NCI-H82 treated with DMSO at 0.1 percent for 48 hours (cell line): Measurements from ENCODE around the gene CDK15.

Source experiments
- DNase-seq: peaks from one replicate; lab custom pipeline; 2025; ENCODE audit not compliant: unreplicated experiment; lab: John Stamatoyannopoulos, UW

Gene CDK15

DNA sequence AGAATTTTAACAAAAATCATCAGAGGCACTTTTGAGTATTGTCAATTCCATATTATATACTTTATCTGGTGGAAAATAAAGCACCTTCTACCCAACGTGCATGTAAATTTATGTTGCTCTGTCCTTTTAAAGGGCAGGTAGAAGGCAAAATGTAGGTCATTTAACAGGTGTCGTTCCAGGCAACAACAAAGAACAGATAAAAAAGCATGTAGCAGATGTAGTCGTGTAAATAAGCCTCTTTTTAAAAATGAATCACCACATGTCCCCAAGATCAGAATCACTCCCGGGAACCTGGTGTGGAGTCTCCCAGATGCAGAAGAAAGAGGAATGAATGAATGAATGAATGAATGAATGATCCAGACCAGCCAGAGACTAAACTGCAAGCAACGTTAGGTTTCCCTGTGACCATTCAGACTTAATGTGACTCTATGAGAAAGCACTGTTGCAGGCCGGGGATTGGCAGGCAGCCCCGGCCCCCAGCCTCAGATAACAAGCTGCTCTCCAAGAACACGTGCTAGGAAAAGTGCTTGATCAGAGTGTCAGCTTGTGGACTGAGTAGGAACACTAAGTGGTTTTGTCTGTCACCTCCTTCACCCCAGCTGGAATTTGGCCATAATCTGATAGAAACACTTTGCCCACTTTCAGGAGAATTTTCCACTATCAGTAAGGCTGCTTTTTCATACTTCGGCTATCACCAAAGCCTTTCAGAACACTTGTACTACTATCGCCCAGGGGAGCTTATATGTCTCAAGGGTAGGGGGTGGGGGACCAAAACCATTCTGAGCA is 100.6 kb downstream of the CDK15 start:
- no peak for DNase-seq

- no peak for DNase-seq
These were observed 101.2 kb downstream of the CDK15 start for GRCh38 chr2:201907563-201907881.

DNA sequence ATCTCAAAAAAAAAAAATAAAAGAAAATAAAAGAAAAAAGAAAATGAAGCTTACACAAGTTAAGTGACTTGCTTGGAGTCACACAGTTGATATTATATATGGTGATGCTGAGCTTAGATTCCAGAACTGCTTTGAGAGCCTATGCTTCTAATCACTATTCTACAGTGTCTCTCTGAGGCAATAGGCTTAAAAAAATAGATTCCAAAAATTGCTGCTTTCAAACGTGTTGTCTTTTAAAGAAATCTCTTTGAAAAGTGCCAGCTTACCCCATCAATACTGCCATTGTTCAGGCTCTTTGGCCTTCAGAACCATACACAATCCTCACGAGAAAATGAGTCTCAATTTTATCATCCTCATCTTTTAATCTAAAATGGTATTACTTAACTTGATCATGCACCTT is 102.6 kb downstream of the CDK15 start:
- DNase-seq = no peak

- DNase-seq = no peak
These were observed 103.0 kb downstream of the CDK15 start for GRCh38 chr2:201909348-201909747.

GRCh38 chr2:201909961-201910361 is 103.6 kb downstream of the CDK15 start:
- no peak for DNase-seq

GRCh38 chr2:201911372-201911771 is 105.0 kb downstream of the CDK15 start:
- DNase-seq = no peak

DNA sequence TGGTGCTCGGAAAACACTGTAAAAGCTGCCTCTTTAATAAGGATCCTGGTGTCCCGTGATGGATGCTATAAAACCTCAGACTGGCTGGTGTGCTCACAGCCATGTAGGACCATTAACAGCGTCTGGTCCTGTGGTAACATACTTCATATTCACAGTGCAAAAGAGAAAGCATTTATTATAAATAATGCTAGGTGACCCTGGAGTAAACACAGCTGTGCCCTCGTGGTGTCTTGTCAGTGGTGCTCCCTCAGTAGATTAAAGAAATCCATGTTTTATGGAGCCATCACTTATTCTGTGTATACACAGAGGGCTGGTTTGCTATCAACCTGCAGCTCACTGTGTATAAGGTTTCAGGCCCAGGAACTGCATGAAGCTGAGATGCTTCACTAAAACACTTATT is 106.9 kb downstream of the CDK15 start:
- DNase-seq = no peak

DNA sequence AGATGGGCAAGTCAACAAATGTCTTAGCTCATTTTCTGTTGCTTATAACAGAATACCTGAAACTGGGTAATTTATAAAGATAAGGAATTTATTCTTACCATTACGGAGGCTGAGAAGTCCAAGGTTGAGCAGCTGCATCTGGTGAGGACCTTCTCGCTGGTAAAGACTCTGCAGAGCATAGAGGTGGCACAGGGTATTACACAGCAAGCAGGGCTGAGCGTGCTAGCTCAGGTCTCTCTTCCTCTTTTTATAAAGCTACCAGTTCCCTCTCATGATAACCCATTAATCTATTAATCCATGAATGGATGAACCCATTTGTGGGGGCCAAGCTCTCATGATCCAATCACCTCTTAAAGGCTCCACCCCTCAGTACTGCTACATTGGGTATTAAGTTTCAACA is 109.1 kb downstream of the CDK15 start:
- DNase-seq = no peak

GRCh38 chr2:201916565-201916964 is 110.2 kb downstream of the CDK15 start:
- no peak for DNase-seq

- no peak for DNase-seq
These were observed 112.4 kb downstream of the CDK15 start for GRCh38 chr2:201918616-201919307.

DNA sequence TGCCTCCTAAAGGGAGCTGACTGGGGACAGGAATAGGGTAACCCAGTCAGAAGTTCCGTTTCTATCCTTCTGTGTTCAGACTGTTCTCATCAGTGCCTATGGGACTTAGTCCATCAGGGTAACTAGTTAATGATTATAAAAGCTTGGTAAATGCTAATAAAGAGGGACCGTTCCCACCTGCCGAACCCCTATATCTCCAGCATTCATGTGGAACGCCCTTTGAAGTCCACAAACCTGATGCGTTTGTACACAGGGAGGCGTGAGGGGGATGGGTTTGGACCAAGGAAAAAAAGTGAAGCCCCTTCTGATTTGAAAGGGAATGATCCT is 112.9 kb downstream of the CDK15 start:
- DNase-seq = no peak

- DNase-seq = no peak
These were observed 117.3 kb downstream of the CDK15 start for GRCh38 chr2:201923436-201924328.

DNA sequence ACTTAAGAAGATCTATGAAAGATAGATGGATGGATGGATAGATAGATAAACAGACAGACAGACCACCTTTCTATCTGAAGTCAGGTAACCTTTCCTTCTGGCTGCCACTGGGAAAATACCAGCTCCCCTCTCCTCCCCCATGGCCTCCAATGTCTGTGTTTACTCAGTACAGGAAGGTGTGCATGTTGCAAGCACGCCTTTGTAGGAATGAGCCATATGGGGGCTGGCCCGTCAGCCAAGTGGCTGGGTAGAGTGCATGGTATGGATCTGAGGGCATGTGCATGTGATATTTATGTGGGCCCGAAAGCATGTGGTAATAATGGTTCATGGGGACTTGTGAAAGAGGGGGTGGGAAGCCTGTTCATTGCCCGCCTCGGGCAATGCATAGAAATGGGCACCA is 118.1 kb downstream of the CDK15 start:
- no peak for DNase-seq

DNA sequence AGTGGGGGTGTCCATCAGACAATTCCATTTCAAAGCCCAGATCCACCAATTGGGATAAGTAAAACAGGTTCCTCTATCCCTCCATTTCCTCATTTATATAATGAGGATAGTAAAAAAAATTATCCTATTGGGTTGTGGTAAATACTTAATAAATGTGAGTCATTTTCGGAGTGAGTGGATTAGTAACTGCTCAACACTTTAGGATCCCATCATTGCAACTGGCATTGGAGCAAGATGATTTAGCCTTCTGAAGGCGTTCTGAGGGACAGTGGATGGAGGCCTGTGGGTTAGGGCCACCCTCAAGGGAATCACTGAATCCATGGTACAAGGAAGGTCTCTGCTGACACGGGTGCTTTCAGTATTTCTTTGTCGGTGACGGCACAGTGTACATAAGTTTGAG is 118.7 kb downstream of the CDK15 start:
- DNase-seq = no peak

- no peak for DNase-seq
These were observed 119.7 kb downstream of the CDK15 start for GRCh38 chr2:201926067-201926466.

GRCh38 chr2:201928363-201928762 is 122.0 kb downstream of the CDK15 start:
- no peak for DNase-seq

DNA sequence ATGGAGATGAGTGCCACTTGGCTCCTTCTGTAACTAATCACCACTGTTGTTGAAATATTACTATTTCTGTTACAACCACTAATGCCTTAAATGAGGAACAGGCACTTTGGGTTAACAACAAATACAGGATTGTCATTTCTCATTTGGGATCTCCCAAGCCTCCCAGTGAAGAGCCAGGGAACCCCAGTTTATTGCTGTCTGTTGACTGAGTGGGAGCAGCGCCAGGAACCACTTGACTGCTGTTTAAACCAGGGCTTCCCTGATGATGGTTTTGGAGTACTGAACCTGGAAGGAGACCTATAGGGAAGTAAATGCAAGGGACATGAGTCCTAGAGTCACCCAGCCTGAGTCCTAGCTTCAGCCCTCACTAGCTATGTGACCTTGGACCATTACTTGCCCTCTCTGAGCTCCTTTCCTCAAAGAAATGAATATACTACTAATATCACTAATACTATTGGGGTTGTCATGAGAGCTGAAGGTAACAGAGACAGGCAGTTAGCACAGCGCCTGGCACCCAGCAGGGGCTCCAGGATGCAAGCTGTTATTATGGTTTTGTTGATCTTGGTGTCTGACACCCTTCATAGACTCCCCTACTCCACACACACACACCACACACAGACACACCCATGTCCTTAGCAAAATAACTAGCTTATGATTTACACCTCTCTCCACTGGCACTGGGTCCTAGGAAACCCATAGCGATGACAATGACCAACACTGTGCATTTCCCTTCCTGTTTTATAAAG is 123.1 kb downstream of the CDK15 start:
- no peak for DNase-seq

DNA sequence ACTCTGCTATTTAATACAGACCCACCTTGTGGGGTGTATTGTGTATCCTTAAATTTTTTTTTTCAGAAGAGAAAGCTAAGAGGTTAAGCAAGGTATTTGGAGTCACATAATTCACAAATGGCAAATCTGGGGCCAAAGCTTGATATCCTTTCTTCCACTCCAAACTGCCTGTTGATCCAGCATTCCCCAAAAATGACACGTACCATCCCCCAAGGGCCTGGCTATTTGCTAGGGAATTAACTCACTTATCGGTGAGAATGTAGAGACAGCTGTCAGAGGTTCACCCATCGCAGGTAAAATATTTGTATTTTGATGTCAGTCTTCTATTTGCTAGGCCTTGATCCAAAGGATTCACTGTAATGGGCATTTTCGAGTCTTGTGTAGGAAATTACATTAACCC is 123.7 kb downstream of the CDK15 start:
- no peak for DNase-seq

DNA sequence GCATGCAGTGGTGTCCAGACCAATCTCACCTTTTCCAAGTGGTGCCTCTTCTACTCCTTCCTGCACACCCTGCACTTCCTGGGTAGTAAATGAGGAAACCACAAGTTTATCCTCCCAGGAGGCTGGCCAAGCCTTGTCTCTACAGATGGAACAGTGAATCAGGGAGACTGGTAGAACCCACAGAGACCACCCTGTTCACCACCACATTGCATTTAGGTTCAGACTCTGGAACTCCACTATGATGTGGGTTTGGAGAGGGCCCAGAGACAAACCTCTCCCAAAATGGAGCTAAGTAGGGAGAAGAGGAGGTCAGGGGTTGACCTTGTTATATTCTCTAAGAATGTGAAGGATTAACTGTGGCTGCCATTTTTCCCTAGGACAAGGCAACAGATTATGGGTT is 124.5 kb downstream of the CDK15 start:
- DNase-seq = no peak

DNA sequence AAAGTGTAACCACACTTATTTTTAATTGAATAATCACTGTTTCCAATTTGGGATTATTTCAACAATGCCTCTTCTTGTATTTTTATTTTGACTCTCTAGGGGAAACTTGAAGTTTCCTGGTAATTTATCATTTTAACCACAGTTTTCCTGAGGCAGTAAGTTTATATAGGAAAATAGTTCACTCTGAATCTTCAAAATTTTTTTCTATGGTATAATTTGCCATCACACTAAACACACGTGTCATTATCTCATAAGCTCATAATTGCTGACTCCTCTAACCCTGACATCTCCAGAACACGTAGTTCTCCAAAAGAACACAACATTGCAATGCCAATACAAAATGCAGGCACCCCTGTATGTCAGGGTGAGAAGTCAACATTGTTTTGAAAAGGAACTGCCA is 125.1 kb downstream of the CDK15 start:
- no peak for DNase-seq

GRCh38 chr2:201931951-201932350 is 125.6 kb downstream of the CDK15 start:
- DNase-seq = no peak
